Measurements from ENCODE around the gene BLNK. TPM values are rescaled to one million over a fixed set of nuclear protein-coding genes. Genes with fewer than 3 reads are reported as not detected.

The BLNK gene
- total RNA-seq, 2 donors from 2014 or later: 13.5 to 55.4 TPM

DNA sequence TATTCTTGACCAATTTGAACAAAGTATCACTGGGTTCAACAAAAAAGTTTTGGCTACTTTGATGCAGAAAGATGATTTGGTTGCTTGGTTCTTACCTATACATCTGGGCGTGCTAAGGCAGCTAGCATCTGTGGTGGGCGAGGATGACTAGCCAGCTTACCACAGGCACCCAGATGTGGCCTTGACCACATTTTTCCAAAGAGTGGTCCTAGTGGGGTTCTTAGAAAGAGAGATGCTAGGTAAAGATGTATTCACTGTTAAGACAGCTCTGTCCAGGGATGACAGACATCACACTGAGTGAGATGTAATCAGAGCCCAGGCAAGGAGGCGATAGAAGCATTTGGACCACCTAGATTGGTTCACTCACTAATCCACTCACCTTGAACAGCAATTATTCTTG is 33.6 kb upstream of the BLNK start:
- DNase-seq (no peak), ATAC-seq (no peak)
- TF ChIP-seq, protein P1, sequence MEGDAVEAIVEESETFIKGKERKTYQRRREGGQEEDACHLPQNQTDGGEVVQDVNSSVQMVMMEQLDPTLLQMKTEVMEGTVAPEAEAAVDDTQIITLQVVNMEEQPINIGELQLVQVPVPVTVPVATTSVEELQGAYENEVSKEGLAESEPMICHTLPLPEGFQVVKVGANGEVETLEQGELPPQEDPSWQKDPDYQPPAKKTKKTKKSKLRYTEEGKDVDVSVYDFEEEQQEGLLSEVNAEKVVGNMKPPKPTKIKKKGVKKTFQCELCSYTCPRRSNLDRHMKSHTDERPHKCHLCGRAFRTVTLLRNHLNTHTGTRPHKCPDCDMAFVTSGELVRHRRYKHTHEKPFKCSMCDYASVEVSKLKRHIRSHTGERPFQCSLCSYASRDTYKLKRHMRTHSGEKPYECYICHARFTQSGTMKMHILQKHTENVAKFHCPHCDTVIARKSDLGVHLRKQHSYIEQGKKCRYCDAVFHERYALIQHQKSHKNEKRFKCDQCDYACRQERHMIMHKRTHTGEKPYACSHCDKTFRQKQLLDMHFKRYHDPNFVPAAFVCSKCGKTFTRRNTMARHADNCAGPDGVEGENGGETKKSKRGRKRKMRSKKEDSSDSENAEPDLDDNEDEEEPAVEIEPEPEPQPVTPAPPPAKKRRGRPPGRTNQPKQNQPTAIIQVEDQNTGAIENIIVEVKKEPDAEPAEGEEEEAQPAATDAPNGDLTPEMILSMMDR (IDR thresholded peaks at IDR 0.05): no peak
- Histone ChIP-seq H3K27ac (no peak overlapping the region), H3K9me3 (no peaks in the 10 kb centered on the region), H3K4me1 (no peaks in the 10 kb centered on the region), H3K36me3 (replicated peaks in 1 of 2; ENCODE audit: insufficient read depth in 1 of 2, low read depth in 2 of 2) (no peaks in the 10 kb centered on the region), H3K27me3 (no peaks in the 10 kb centered on the region), H3K4me3 (no peak overlapping the region)
- WGBS, 2 donors: 87 to 88% methylated on average over 3 of the region's 3 CpGs
- intact Hi-C loops (cut with DNase I): no loop called here

DNA sequence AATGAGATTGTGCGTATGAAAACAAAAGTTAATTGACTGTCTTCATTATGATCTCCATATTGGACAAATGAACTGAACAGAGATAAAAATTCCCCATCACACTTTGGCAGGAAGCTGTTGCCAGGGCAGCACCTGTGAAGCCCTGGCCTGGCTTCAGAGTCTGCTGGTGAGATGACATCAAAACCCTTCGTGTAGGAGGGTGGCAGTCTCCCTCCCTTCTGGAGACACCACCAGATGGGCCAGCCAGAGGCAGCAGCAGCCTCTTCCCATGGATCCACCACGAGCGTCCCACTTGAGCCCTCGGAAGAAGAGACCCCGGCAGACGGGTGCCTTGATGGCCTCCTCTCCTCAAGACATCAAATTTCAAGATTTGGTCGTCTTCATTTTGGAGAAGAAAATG is 32.9 kb upstream of the BLNK start, which contains the start of gene DNTT:
Gene DNTT (plus strand): TSS at position 205 of the 400 bp plus-strand sequence. CDS start 64 bp downstream, at position 269.
- H3K36me3 ChIP-seq (replicated peaks in 1 of 2; ENCODE audit: insufficient read depth in 1 of 2, low read depth in 2 of 2): no peaks in the 10 kb centered on the region
- DNase-seq: no peak
- H3K9me3 ChIP-seq: no peaks in the 10 kb centered on the region
- TF ChIP-seq, protein P1 (IDR thresholded peaks at IDR 0.05): no peak
- TF ChIP-seq POLR2A (IDR thresholded peaks at IDR 0.05): no peak
- H3K27ac ChIP-seq: no peak within 1 kb of the TSS
- intact Hi-C loops (cut with DNase I): no loop called here
- no peaks in the 10 kb centered on the region for H3K27me3 ChIP-seq
- 75 to 76% methylated on average over 8 of the region's 8 CpGs for WGBS, 2 donors
- H3K4me3 ChIP-seq: no peak within 1 kb of the TSS
- no peaks in the 10 kb centered on the region for H3K4me1 ChIP-seq
- no peak for ATAC-seq

DNA sequence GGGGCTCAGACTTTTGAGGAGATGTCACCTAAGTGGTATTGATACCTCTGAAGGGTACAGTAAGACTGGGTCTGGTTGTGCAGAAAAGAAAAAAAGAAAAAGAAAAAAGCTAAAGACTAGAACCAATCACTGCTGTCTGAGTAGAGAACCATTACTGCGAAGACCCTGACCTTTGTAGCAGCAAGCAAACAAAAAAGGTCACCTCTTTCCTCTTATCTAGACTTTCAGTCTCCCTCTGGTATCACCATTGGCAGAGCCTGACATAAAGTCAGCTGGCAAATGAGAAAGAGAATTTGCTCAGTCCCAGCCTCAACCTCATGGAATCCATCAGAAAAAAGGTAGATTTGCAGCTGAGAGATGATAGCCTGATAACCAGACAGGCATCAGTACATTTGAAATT is 30.2 kb upstream of the BLNK start:
- Histone ChIP-seq H3K4me1 (no peaks in the 10 kb centered on the region), H3K36me3 (replicated peaks in 1 of 2; ENCODE audit: insufficient read depth in 1 of 2, low read depth in 2 of 2) (no peaks in the 10 kb centered on the region), H3K27ac (no peak overlapping the region), H3K9me3 (no peaks in the 10 kb centered on the region), H3K4me3 (no peak overlapping the region), H3K27me3 (no peaks in the 10 kb centered on the region)
- intact Hi-C loops (cut with DNase I): no loop called here
- WGBS, 2 donors: 12 to 18% methylated on average over 1 of the region's 1 CpG
- peak; percentile 33 for ATAC-seq
- no peak for DNase-seq
- TF ChIP-seq, protein P1 (IDR thresholded peaks at IDR 0.05): no peak
- TF ChIP-seq POLR2A (IDR thresholded peaks at IDR 0.05): no peak

DNA sequence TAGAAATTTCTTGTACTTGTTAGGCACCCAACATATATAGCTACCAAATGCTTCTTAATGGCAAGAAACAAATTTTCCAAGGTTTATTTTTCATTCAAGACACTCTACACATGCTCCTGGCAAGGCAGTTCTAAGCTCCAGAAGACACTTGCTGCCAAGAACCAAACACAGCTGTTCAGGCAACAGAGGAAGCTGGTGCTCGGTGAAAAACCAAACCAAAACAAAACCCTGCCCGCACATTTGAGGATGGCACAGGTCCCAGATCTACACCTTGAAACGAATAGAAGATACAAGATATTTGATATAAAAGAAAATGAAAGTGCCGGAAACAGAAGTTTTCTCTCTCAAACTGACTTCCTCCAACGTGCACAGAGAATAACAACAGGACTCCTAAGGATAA is 28.0 kb upstream of the BLNK start:
- Histone ChIP-seq H3K9me3 (no peaks in the 10 kb centered on the region), H3K4me1 (no peaks in the 10 kb centered on the region), H3K27ac (no peak overlapping the region), H3K4me3 (no peak overlapping the region), H3K36me3 (replicated peaks in 1 of 2; ENCODE audit: insufficient read depth in 1 of 2, low read depth in 2 of 2) (no peaks in the 10 kb centered on the region), H3K27me3 (no peaks in the 10 kb centered on the region)
- 19 to 24% methylated on average over 5 of the region's 5 CpGs for WGBS, 2 donors
- peak; percentile 45 for ATAC-seq
- intact Hi-C loops (cut with DNase I): loop anchor here (5.0 to 10.0 kb wide), 2 partner anchors 67 to 285 kb away; no protein-coding TSS in a partner anchor
- DNase-seq: peak; percentile 15 to 42 (median 29)
- TF ChIP-seq POLR2A (IDR thresholded peaks at IDR 0.05): no peak
- TF ChIP-seq, protein P1 (IDR thresholded peaks at IDR 0.05): no peak

DNA sequence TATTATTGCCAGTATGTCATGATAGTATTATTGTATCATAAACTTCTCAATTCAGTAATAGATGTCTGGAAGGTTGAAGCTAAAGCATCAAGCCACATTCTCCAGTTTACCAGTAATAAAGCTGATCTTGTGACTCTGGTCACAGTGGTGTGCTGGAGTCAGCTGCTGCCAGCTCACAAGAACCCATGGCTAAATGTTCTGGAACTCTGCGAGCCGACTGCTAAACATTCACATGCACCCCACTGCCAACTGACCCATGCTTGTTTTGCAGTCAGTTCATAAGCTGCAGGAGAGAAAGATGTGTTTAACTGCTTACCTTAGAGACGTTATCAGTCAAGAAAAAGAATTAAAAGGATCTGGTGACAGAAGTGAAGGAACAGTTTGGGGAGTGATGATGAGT is 27.0 kb upstream of the BLNK start:
- H3K9me3 ChIP-seq: no peaks in the 10 kb centered on the region
- no peaks in the 10 kb centered on the region for H3K36me3 ChIP-seq (replicated peaks in 1 of 2; ENCODE audit: insufficient read depth in 1 of 2, low read depth in 2 of 2)
- TF ChIP-seq, protein P1 (IDR thresholded peaks at IDR 0.05): no peak
- TF ChIP-seq POLR2A (IDR thresholded peaks at IDR 0.05): no peak
- no peaks in the 10 kb centered on the region for H3K27me3 ChIP-seq
- no peak overlapping the region for H3K27ac ChIP-seq
- no peaks in the 10 kb centered on the region for H3K4me1 ChIP-seq
- no peak for DNase-seq
- no peak overlapping the region for H3K4me3 ChIP-seq
- ATAC-seq: no peak
- 82 to 85% methylated on average over 3 of the region's 3 CpGs for WGBS, 2 donors
- intact Hi-C loops (cut with DNase I): loop anchor here (5.0 to 10.0 kb wide), 2 partner anchors 66 to 284 kb away; no protein-coding TSS in a partner anchor

Data from body of pancreas (tissue), 4 donors.